Measurements from ENCODE around the gene TSPAN9.

The TSPAN9 gene

GRCh38 chr12:3137814-3138445, 60.8 kb downstream of the TSPAN9 start:
- no peaks in the 10 kb centered on the region for H3K9me3 ChIP-seq (ENCODE audit: low read length)
- H3K9ac ChIP-seq (ENCODE audit: low read length): no peak overlapping the region
- H3K36me3 ChIP-seq (ENCODE audit: insufficient read depth, low read length): no peaks in the 10 kb centered on the region
- no peak for TF ChIP-seq EZH2 (IDR thresholded peaks at IDR 0.05; ENCODE audit: borderline replicate concordance, low read length)
- no peak for TF ChIP-seq CTCF (IDR thresholded peaks at IDR 0.05; ENCODE audit: low read length)
- H3K27me3 ChIP-seq (ENCODE audit: insufficient read depth, low read length): peaks cover 2% of the 10 kb centered on the region; the same call in 1 of the 2 replicates
- H3F3A ChIP-seq (ENCODE audit: insufficient read depth, low read length): no peaks in the 10 kb centered on the region
- H3K4me1 ChIP-seq (ENCODE audit: insufficient read depth, low read length, severe bottlenecking): no peaks in the 10 kb centered on the region
- H3K9me2 ChIP-seq (ENCODE audit: low read depth, low read length): no peaks in the 10 kb centered on the region
- H3K27ac ChIP-seq (ENCODE audit: low read depth, low read length, poor library complexity, severe bottlenecking): no peak overlapping the region
- H3K4me2 ChIP-seq (ENCODE audit: low read length): no peak overlapping the region
- no peaks in the 10 kb centered on the region for H4K20me1 ChIP-seq (ENCODE audit: insufficient read depth, low read length)
- H3K4me3 ChIP-seq (ENCODE audit: low read depth, low read length, poor library complexity, severe bottlenecking): no peak overlapping the region
- H3K79me2 ChIP-seq (ENCODE audit: insufficient read depth, low read length): no peaks in the 10 kb centered on the region
- no peak overlapping the region for H2AFZ ChIP-seq (ENCODE audit: low read length)

DNA sequence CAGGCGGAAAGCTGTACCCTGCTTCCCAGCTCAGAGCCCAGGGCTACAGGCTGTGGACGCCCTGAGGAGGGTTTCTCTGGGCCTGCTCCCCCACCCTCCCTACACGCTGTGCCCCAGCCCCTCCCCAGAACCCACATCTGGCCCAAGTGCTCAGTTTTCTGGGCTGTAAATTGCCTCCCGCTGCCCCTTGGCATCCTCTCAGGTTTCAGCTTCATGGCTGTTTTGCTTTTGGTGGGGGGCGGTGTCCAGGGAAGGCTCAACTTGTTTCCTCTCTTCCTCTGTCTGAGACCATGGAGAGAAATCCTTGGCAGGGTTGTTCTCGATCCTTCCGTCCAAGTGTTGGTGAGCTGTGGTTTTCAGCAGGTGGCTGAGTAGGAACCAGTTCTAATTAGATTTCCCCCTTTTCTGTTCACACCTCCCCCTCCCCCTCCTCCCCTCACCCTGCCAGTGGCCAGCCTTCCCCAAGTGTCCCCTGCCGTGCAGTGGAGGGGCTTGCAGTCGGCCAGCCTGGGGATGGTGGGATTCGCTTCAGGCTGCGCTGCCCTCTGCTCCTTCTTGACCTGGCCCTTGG, 61.8 kb downstream of the TSPAN9 start:
- H3K36me3 ChIP-seq (ENCODE audit: insufficient read depth, low read length): no peaks in the 10 kb centered on the region

DNA sequence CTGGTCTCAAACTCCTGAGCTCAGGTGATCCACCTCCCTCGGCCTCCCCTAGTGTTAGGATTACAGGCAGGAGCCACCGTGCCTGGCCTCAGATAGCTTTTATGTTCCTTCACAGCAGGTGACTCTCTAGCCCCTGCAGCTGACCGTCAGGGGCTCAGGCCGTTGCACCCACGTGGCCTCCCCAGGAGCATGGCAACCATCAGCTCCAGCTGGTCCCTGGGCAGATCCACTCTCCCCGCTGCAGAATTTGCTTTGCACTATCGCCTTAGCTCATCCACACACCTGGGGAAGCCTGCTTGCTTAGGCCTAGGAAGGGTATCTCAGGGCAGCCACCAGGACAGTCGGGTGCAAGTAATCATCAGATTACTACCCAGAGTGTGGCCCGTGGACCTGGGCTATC, 62.6 kb downstream of the TSPAN9 start:
- no peak for TF ChIP-seq EZH2 (IDR thresholded peaks at IDR 0.05; ENCODE audit: borderline replicate concordance, low read length)
- no peak for TF ChIP-seq CTCF (IDR thresholded peaks at IDR 0.05; ENCODE audit: low read length)

More for the DNA sequence above, 61.8 kb downstream of the TSPAN9 start:
- H3K9me2 ChIP-seq (ENCODE audit: low read depth, low read length): no peaks in the 10 kb centered on the region
- H3K4me3 ChIP-seq (ENCODE audit: low read depth, low read length, poor library complexity, severe bottlenecking): no peak overlapping the region
- TF ChIP-seq EZH2 (IDR thresholded peaks at IDR 0.05; ENCODE audit: borderline replicate concordance, low read length) (no peak), CTCF (IDR thresholded peaks at IDR 0.05; ENCODE audit: low read length) (no peak)
- H3K9me3 ChIP-seq (ENCODE audit: low read length): no peaks in the 10 kb centered on the region
- H3K27ac ChIP-seq (ENCODE audit: low read depth, low read length, poor library complexity, severe bottlenecking): no peak overlapping the region
- H2AFZ ChIP-seq (ENCODE audit: low read length): no peak overlapping the region
- no peak overlapping the region for H3K9ac ChIP-seq (ENCODE audit: low read length)
- peaks cover 6% of the 10 kb centered on the region; the same call in 1 of the 2 replicates for H3K27me3 ChIP-seq (ENCODE audit: insufficient read depth, low read length)
- H3F3A ChIP-seq (ENCODE audit: insufficient read depth, low read length): no peaks in the 10 kb centered on the region
- H3K79me2 ChIP-seq (ENCODE audit: insufficient read depth, low read length): no peaks in the 10 kb centered on the region
- no peaks in the 10 kb centered on the region for H3K4me1 ChIP-seq (ENCODE audit: insufficient read depth, low read length, severe bottlenecking)
- no peaks in the 10 kb centered on the region for H4K20me1 ChIP-seq (ENCODE audit: insufficient read depth, low read length)
- H3K4me2 ChIP-seq (ENCODE audit: low read length): no peak overlapping the region

More for the DNA sequence above, 62.6 kb downstream of the TSPAN9 start:
- no peak overlapping the region for H2AFZ ChIP-seq (ENCODE audit: low read length)
- H3K79me2 ChIP-seq (ENCODE audit: insufficient read depth, low read length): no peaks in the 10 kb centered on the region
- H3K4me1 ChIP-seq (ENCODE audit: insufficient read depth, low read length, severe bottlenecking): no peaks in the 10 kb centered on the region
- H3K4me3 ChIP-seq (ENCODE audit: low read depth, low read length, poor library complexity, severe bottlenecking): no peak overlapping the region
- H3K4me2 ChIP-seq (ENCODE audit: low read length): no peak overlapping the region
- no peaks in the 10 kb centered on the region for H3K9me2 ChIP-seq (ENCODE audit: low read depth, low read length)
- no peaks in the 10 kb centered on the region for H3F3A ChIP-seq (ENCODE audit: insufficient read depth, low read length)
- no peaks in the 10 kb centered on the region for H3K9me3 ChIP-seq (ENCODE audit: low read length)
- no peaks in the 10 kb centered on the region for H4K20me1 ChIP-seq (ENCODE audit: insufficient read depth, low read length)
- H3K27me3 ChIP-seq (ENCODE audit: insufficient read depth, low read length): peaks cover 11% of the 10 kb centered on the region; the same call in 1 of the 2 replicates
- H3K27ac ChIP-seq (ENCODE audit: low read depth, low read length, poor library complexity, severe bottlenecking): no peak overlapping the region
- no peaks in the 10 kb centered on the region for H3K36me3 ChIP-seq (ENCODE audit: insufficient read depth, low read length)
- no peak overlapping the region for H3K9ac ChIP-seq (ENCODE audit: low read length)

Data from OCI-LY1 (cell line).